H7 (cell line): ENCODE measurements around the gene ATXN7L1. TPM values are rescaled to one million over a fixed set of nuclear protein-coding genes. Genes with fewer than 3 reads are reported as not detected.
A peak's percentile ranks its signal among the peaks of the same experiment; 100 is the strongest.
"Not testable (repeated sequence)": the region's sequence is repeated elsewhere in the genome, so short reads cannot be mapped to it uniquely, and the experiment has no call there.

Source experiments
- DNase-seq: peaks from one replicate; pipeline ENCODE4 v3.0.0; 2012
- H3K27me3 ChIP-seq: 2 replicates; pipeline ENCODE4 v1.6.0; 2011; ENCODE audit warnings: mild to moderate bottlenecking, low read length; ENCODE audit not compliant: control insufficient read depth, insufficient read depth
- H3K36me3 ChIP-seq: replicated peaks from 2 replicates; pipeline ENCODE4 v1.5.1; 2011; ENCODE audit warnings: low read length; ENCODE audit not compliant: control insufficient read depth, insufficient read depth
- H3K4me3 ChIP-seq: 2 replicates; pipeline ENCODE4 v1.5.1; 2011; ENCODE audit warnings: low read depth, mild to moderate bottlenecking, control low read depth, low read length, moderate library complexity; ENCODE audit not compliant: insufficient read depth
- total RNA-seq: library from RNA; depleted of rRNA; stranded (reverse); fragments of >200 nt; shearing (Covaris generic); gene quantifications from 2 replicates; pipeline ENCODE4 v1.2.3, GENCODE V29; 2014

ATXN7L1 gene
- total RNA-seq, 1 experiment from 2014 or later: 10.8 TPM

- DNase-seq: no peak
- no peaks in the 10 kb centered on the region for H3K27me3 ChIP-seq
- H3K4me3 ChIP-seq: no peak overlapping the region
- H3K36me3 ChIP-seq: no peaks in the 10 kb centered on the region
Observed at GRCh38 chr7:105857009-105857952, 19.1 kb downstream of the ATXN7L1 start.

- Histone ChIP-seq H3K36me3 (no peaks in the 10 kb centered on the region), H3K4me3 (no peak overlapping the region), H3K27me3 (no peaks in the 10 kb centered on the region)
- DNase-seq: no peak
Observed at GRCh38 chr7:105854498-105854897, 21.9 kb downstream of the ATXN7L1 start.

- H3K4me3 ChIP-seq: no peak overlapping the region
- no peaks in the 10 kb centered on the region for H3K36me3 ChIP-seq
- no peak for DNase-seq
- H3K27me3 ChIP-seq: no peaks in the 10 kb centered on the region
Observed at GRCh38 chr7:105853931-105854419, 22.4 kb downstream of the ATXN7L1 start.

- H3K36me3 ChIP-seq: no peaks in the 10 kb centered on the region
- no peak overlapping the region for H3K4me3 ChIP-seq
- no peaks in the 10 kb centered on the region for H3K27me3 ChIP-seq
- DNase-seq: no peak
Observed at GRCh38 chr7:105851064-105851463, 25.3 kb downstream of the ATXN7L1 start.

- Histone ChIP-seq H3K36me3 (no peaks in the 10 kb centered on the region), H3K27me3 (no peaks in the 10 kb centered on the region), H3K4me3 (no peak overlapping the region)
- peak; percentile 76 for DNase-seq
Observed at GRCh38 chr7:105849122-105849855, 27.1 kb downstream of the ATXN7L1 start.

- no peak overlapping the region for H3K4me3 ChIP-seq
- DNase-seq: no peak
- H3K36me3 ChIP-seq: 0 out of 2 replicates have a peak, but pooled peaks cover 1% of the 10 kb centered on the region
- H3K27me3 ChIP-seq: no peaks in the 10 kb centered on the region
Observed at GRCh38 chr7:105846404-105846803, 30.0 kb downstream of the ATXN7L1 start.

GRCh38 chr7:105844681-105845080, 31.7 kb downstream of the ATXN7L1 start:
- not testable (repeated sequence) for DNase-seq, H3K36me3 ChIP-seq, H3K4me3 ChIP-seq, H3K27me3 ChIP-seq

- Histone ChIP-seq H3K4me3 (no peak overlapping the region), H3K36me3 (0 out of 2 replicates have a peak, but pooled peaks cover 1% of the 10 kb centered on the region)
Observed at GRCh38 chr7:105841866-105842265, 34.5 kb downstream of the ATXN7L1 start.

GRCh38 chr7:105840981-105841749, 35.2 kb downstream of the ATXN7L1 start:
- Histone ChIP-seq H3K27me3 (no peaks in the 10 kb centered on the region), H3K4me3 (no peak overlapping the region), H3K36me3 (0 out of 2 replicates have a peak, but pooled peaks cover 1% of the 10 kb centered on the region)
- no peak for DNase-seq

More at GRCh38 chr7:105841866-105842265, 34.5 kb downstream of the ATXN7L1 start:
- H3K27me3 ChIP-seq: no peaks in the 10 kb centered on the region
- DNase-seq: no peak

- H3K36me3 ChIP-seq: 0 out of 2 replicates have a peak, but pooled peaks cover 1% of the 10 kb centered on the region
Observed at GRCh38 chr7:105839266-105839665, 37.1 kb downstream of the ATXN7L1 start.

GRCh38 chr7:105838627-105839231, 37.7 kb downstream of the ATXN7L1 start:
- 0 out of 2 replicates have a peak, but pooled peaks cover 1% of the 10 kb centered on the region for H3K36me3 ChIP-seq
- no peak overlapping the region for H3K4me3 ChIP-seq
- peak; percentile 28 for DNase-seq
- H3K27me3 ChIP-seq: no peaks in the 10 kb centered on the region

More at GRCh38 chr7:105839266-105839665, 37.1 kb downstream of the ATXN7L1 start:
- DNase-seq: no peak
- no peaks in the 10 kb centered on the region for H3K27me3 ChIP-seq
- H3K4me3 ChIP-seq: no peak overlapping the region

GRCh38 chr7:105837765-105838626, 38.4 kb downstream of the ATXN7L1 start:
- Histone ChIP-seq H3K27me3 (no peaks in the 10 kb centered on the region), H3K36me3 (no peaks in the 10 kb centered on the region), H3K4me3 (no peak overlapping the region)
- DNase-seq: peak; percentile 43

GRCh38 chr7:105835441-105835840, 41.0 kb downstream of the ATXN7L1 start:
- no peak for DNase-seq

More at GRCh38 chr7:105835441-105835840, 41.0 kb downstream of the ATXN7L1 start:
- H3K36me3 ChIP-seq: no peaks in the 10 kb centered on the region; the same call in 1 of the 2 replicates
- no peaks in the 10 kb centered on the region for H3K27me3 ChIP-seq
- no peak overlapping the region for H3K4me3 ChIP-seq
